Endothelial cell of umbilical vein (primary cell): ENCODE data around the gene BANF2.

Source experiments
- CTCF ChIP-seq, 2 donors: IDR thresholded peaks; 1 replicate in 1 of 2; 2 replicates in 1 of 2; pipeline ENCODE4 v1.5.1; 2011; ENCODE audit warnings: low read length in 2 of 2, mild to moderate bottlenecking in 2 of 2, moderate library complexity in 2 of 2, control low read depth in 1 of 2, inconsistent platforms in 1 of 2, low read depth in 1 of 2; ENCODE audit not compliant: insufficient read depth in 1 of 2; ENCODE audit errors: extremely low read depth in 1 of 2
- EZH2 ChIP-seq: IDR thresholded peaks from 2 replicates; pipeline ENCODE4 v1.6.1; 2012; ENCODE audit warnings: borderline replicate concordance, low read depth, mild to moderate bottlenecking, moderate library complexity, low read length, inconsistent platforms; ENCODE audit not compliant: severe bottlenecking
- JUN ChIP-seq: IDR thresholded peaks from 2 replicates; pipeline ENCODE4 v1.6.1; 2011; ENCODE audit warnings: borderline replicate concordance, low read depth; ENCODE audit not compliant: insufficient read length, insufficient read depth
- MYC ChIP-seq: IDR thresholded peaks from one replicate; pipeline ENCODE4 v1.6.1; 2011; ENCODE audit warnings: mild to moderate bottlenecking, low read depth, low read length
- POLR2A ChIP-seq: IDR thresholded peaks from 2 replicates; pipeline ENCODE4 v1.6.1; 2012; ENCODE audit warnings: low read depth, mild to moderate bottlenecking, control low read depth, low read length
- POLR2AphosphoS5 ChIP-seq: IDR thresholded peaks from 2 replicates; pipeline ENCODE4 v1.6.1; 2012; ENCODE audit warnings: low read depth, mild to moderate bottlenecking, control low read depth, low read length, moderate library complexity; ENCODE audit not compliant: insufficient read depth

GRCh38 chr20:17661121-17661744 lies 38.5 kb upstream of the BANF2 start:
- TF ChIP-seq POLR2AphosphoS5 (no peak), MYC (no peak), EZH2 (no peak), POLR2A (no peak), JUN (no peak), CTCF (IDR thresholded peaks at IDR 0.05; ENCODE audit: extremely low read depth in 1 of 2, insufficient read depth in 1 of 2, low read depth in 1 of 2, low read length in 2 of 2) (no peak)
